ENCODE results near the gene SMARCC1.

DNA sequence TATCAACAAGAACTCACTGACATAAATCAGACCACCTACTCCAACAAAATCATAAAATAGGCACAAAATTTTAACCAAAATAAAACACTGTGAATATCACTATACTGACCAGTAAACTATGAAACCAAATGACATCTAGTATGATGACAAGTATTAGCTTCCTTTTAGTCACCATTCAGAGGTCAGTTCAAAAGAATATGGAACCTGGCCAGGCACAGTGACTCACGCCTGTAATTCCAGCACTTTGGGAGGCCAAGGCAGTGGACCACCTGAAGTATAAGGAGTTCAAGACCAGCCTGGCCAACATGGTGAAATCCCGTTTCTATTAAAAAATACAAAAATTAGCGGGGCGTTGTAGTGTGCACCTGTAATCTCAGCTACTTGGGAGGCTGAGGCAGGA, 65.8 kb downstream of the SMARCC1 start:
- TF ChIP-seq POLR2A (IDR thresholded peaks at IDR 0.05; ENCODE audit: borderline replicate concordance, extremely low read depth, insufficient read depth, insufficient read length) (no peak), SRF (IDR thresholded peaks at IDR 0.05; ENCODE audit: low read depth) (no peak), REST (IDR thresholded peaks at IDR 0.05; ENCODE audit: low read depth) (no peak)
